ENCODE data around the gene SCAF8. TPM values are rescaled to one million over a fixed set of nuclear protein-coding genes. Genes with fewer than 3 reads are reported as not detected.

The SCAF8 gene
- total RNA-seq, 1 experiment from 2014 or later = 49.5 TPM

GRCh38 chr6:154861825-154862224 lies 128.6 kb downstream of the SCAF8 start:
- CTCF ChIA-PET = no interaction called here
- no peak for TF ChIP-seq CTCF (conservative IDR thresholded peaks at IDR 0.05; ENCODE audit: low read depth, low read length)
- TF ChIP-seq EZH2 (IDR thresholded peaks at IDR 0.05; ENCODE audit: borderline replicate concordance, low read depth, low read length, poor library complexity, severe bottlenecking) = no peak
- BruUV-seq (replicated peaks) = no TSS peak
- Histone ChIP-seq H3K36me3 (ENCODE audit: insufficient read depth, low read length, poor library complexity, severe bottlenecking) (no peaks in the 10 kb centered on the region), H3K27me3 (replicated peaks; ENCODE audit: insufficient read depth, low read depth, low read length, poor library complexity) (no peaks in the 10 kb centered on the region), H3K4me3 (ENCODE audit: low read depth, low read length, poor library complexity, severe bottlenecking) (no peak overlapping the region), H3K27ac (ENCODE audit: low read depth, low read length, poor library complexity, severe bottlenecking) (peak overlapping the region; percentile 7), H3K4me1 (ENCODE audit: insufficient read depth, low read length, poor library complexity, severe bottlenecking) (peaks cover 14% of the 10 kb centered on the region), H3K9me3 (ENCODE audit: low read depth, low read length, poor library complexity, severe bottlenecking) (no peaks in the 10 kb centered on the region)
- intact Hi-C loops (cut with micrococcal nuclease; ENCODE audit: unreplicated experiment) = no loop called here
- POLR2A ChIA-PET (ENCODE audit: low non-redundant PET) = no interaction called here
- DNase-seq (ENCODE audit: low spot score) = peak; percentile 55

GRCh38 chr6:154862536-154862935 lies 129.3 kb downstream of the SCAF8 start:
- TF ChIP-seq EZH2 (IDR thresholded peaks at IDR 0.05; ENCODE audit: borderline replicate concordance, low read depth, low read length, poor library complexity, severe bottlenecking) (no peak), CTCF (conservative IDR thresholded peaks at IDR 0.05; ENCODE audit: low read depth, low read length) (no peak)
- no peak overlapping the region for H3K4me3 ChIP-seq (ENCODE audit: low read depth, low read length, poor library complexity, severe bottlenecking)
- CTCF ChIA-PET = no interaction called here
- BruUV-seq (replicated peaks) = no TSS peak
- POLR2A ChIA-PET (ENCODE audit: low non-redundant PET) = no interaction called here
- DNase-seq (ENCODE audit: low spot score) = no peak
- peaks cover 14% of the 10 kb centered on the region for H3K4me1 ChIP-seq (ENCODE audit: insufficient read depth, low read length, poor library complexity, severe bottlenecking)
- no peaks in the 10 kb centered on the region for H3K9me3 ChIP-seq (ENCODE audit: low read depth, low read length, poor library complexity, severe bottlenecking)
- intact Hi-C loops (cut with micrococcal nuclease; ENCODE audit: unreplicated experiment) = no loop called here
- no peak overlapping the region for H3K27ac ChIP-seq (ENCODE audit: low read depth, low read length, poor library complexity, severe bottlenecking)
- H3K36me3 ChIP-seq (ENCODE audit: insufficient read depth, low read length, poor library complexity, severe bottlenecking) = no peaks in the 10 kb centered on the region
- no peaks in the 10 kb centered on the region for H3K27me3 ChIP-seq (replicated peaks; ENCODE audit: insufficient read depth, low read depth, low read length, poor library complexity)

GRCh38 chr6:154864066-154864430 lies 130.8 kb downstream of the SCAF8 start:
- intact Hi-C loops (cut with micrococcal nuclease; ENCODE audit: unreplicated experiment) = no loop called here
- H3K36me3 ChIP-seq (ENCODE audit: insufficient read depth, low read length, poor library complexity, severe bottlenecking) = no peaks in the 10 kb centered on the region
- H3K27me3 ChIP-seq (replicated peaks; ENCODE audit: insufficient read depth, low read depth, low read length, poor library complexity) = no peaks in the 10 kb centered on the region
- ChIA-PET CTCF (no interaction called here), POLR2A (ENCODE audit: low non-redundant PET) (no interaction called here)
- TF ChIP-seq CTCF (conservative IDR thresholded peaks at IDR 0.05; ENCODE audit: low read depth, low read length) (no peak), EZH2 (IDR thresholded peaks at IDR 0.05; ENCODE audit: borderline replicate concordance, low read depth, low read length, poor library complexity, severe bottlenecking) (no peak)
- no peak for DNase-seq (ENCODE audit: low spot score)
- H3K4me3 ChIP-seq (ENCODE audit: low read depth, low read length, poor library complexity, severe bottlenecking) = no peak overlapping the region
- H3K27ac ChIP-seq (ENCODE audit: low read depth, low read length, poor library complexity, severe bottlenecking) = no peak overlapping the region
- BruUV-seq (replicated peaks) = no TSS peak
- H3K4me1 ChIP-seq (ENCODE audit: insufficient read depth, low read length, poor library complexity, severe bottlenecking) = peaks cover 14% of the 10 kb centered on the region
- no peaks in the 10 kb centered on the region for H3K9me3 ChIP-seq (ENCODE audit: low read depth, low read length, poor library complexity, severe bottlenecking)

All from A673 (cell line).